HG02763 (cell line): ENCODE results near the gene ARHGEF38.
"Not testable (repeated sequence)": the region's sequence is repeated elsewhere in the genome, so short reads cannot be mapped to it uniquely, and the experiment has no call there.

Experiments used
- ATAC-seq: cut with Tn5 transposase; IDR thresholded peaks from one replicate; pipeline ENCODE4 v1.9.1; 2021; ENCODE audit warnings: mild to moderate bottlenecking, moderate library complexity; ENCODE audit not compliant: unreplicated experiment

The ARHGEF38 gene

GRCh38 chr4:105644257-105644656 is 91.8 kb downstream of the ARHGEF38 start:
- ATAC-seq: no peak

GRCh38 chr4:105645440-105645839 is 93.0 kb downstream of the ARHGEF38 start:
- no peak for ATAC-seq

GRCh38 chr4:105650190-105650589 is 97.8 kb downstream of the ARHGEF38 start:
- no peak for ATAC-seq

- no peak for ATAC-seq
Measured at GRCh38 chr4:105651884-105652283, 99.5 kb downstream of the ARHGEF38 start.

- ATAC-seq: no peak
Measured at GRCh38 chr4:105652286-105652888, 100.0 kb downstream of the ARHGEF38 start.

GRCh38 chr4:105657117-105657765 is 104.8 kb downstream of the ARHGEF38 start:
- no peak for ATAC-seq

- no peak for ATAC-seq
Measured at GRCh38 chr4:105659190-105659589, 106.8 kb downstream of the ARHGEF38 start.

- ATAC-seq: no peak
Measured at GRCh38 chr4:105661028-105661427, 108.6 kb downstream of the ARHGEF38 start.

GRCh38 chr4:105662935-105663675 is 110.7 kb downstream of the ARHGEF38 start:
- ATAC-seq: no peak

GRCh38 chr4:105666693-105667092 is 114.3 kb downstream of the ARHGEF38 start:
- no peak for ATAC-seq

GRCh38 chr4:105670684-105671083 is 118.3 kb downstream of the ARHGEF38 start:
- ATAC-seq: no peak

- no peak for ATAC-seq
Measured at GRCh38 chr4:105671301-105671700, 118.9 kb downstream of the ARHGEF38 start.

- no peak for ATAC-seq
Measured at GRCh38 chr4:105674011-105674410, 121.6 kb downstream of the ARHGEF38 start.

- no peak for ATAC-seq
Measured at GRCh38 chr4:105677709-105678108, 125.3 kb downstream of the ARHGEF38 start.

GRCh38 chr4:105679186-105679585 is 126.8 kb downstream of the ARHGEF38 start:
- ATAC-seq: no peak

- ATAC-seq: no peak
Measured at GRCh38 chr4:105683038-105683437, 130.6 kb downstream of the ARHGEF38 start.

GRCh38 chr4:105686571-105686970 is 134.2 kb downstream of the ARHGEF38 start:
- no peak for ATAC-seq

- ATAC-seq: not testable (repeated sequence)
Measured at GRCh38 chr4:105694812-105695211, 142.4 kb downstream of the ARHGEF38 start.

- not testable (repeated sequence) for ATAC-seq
Measured at GRCh38 chr4:105695832-105696231, 143.4 kb downstream of the ARHGEF38 start.

GRCh38 chr4:105698607-105699006 is 146.2 kb downstream of the ARHGEF38 start:
- no peak for ATAC-seq

- ATAC-seq: no peak
Measured at GRCh38 chr4:105707782-105708180, 155.4 kb downstream of the ARHGEF38 start.
